Adrenal gland (tissue), 12 donors: ENCODE data around the gene SPZ1. TPM values are rescaled to one million over a fixed set of nuclear protein-coding genes. Genes with fewer than 3 reads are reported as not detected.

Experiments used
- DNase-seq, 7 donors: peaks; one replicate each; pipeline ENCODE4 v3.0.0-alpha.2; 2019 to 2020
- H3K27ac ChIP-seq, 5 donors: fragments of 200-600 bp; sonication (generic) in 4 of 5; 1 replicate in 3 of 5; 2 replicates in 2 of 5; pipeline versions ENCODE4 v1.5.1 to v1.8.0; 2016 to 2020; ENCODE audit warnings: mild to moderate bottlenecking in 1 of 5
- H3K27me3 ChIP-seq: fragments of 200-600 bp; 2 replicates; pipeline ENCODE4 v1.8.0; 2021
- H3K36me3 ChIP-seq, 2 donors: fragments of 200-600 bp; replicated peaks in 1 of 2; 1 replicate in 1 of 2; 2 replicates in 1 of 2; pipeline versions ENCODE4 v1.5.1 to v1.8.0; 2018 to 2022
- H3K4me1 ChIP-seq, 2 donors: fragments of 200-600 bp; replicated peaks in 1 of 2; 1 replicate in 1 of 2; 2 replicates in 1 of 2; pipeline versions ENCODE4 v1.5.1 to v1.8.0; 2018 to 2021
- H3K4me3 ChIP-seq, 4 donors: fragments of 200-600 bp; sonication (generic) in 3 of 4; one replicate each; pipeline ENCODE4 v1.5.1; 2016 to 2018
- H3K9me3 ChIP-seq, 3 donors: fragments of 200-600 bp; sonication (generic) in 1 of 3; replicated peaks in 1 of 3; 1 replicate in 2 of 3; 2 replicates in 1 of 3; pipeline versions ENCODE4 v1.5.1 to v1.8.0; 2016 to 2021
- POLR2A ChIP-seq, 2 donors: fragments of 450-650 bp; IDR thresholded peaks; one replicate each; pipeline ENCODE4 v1.6.1; 2017; ENCODE audit warnings: antibody characterized with exemption in 2 of 2, mild to moderate bottlenecking in 2 of 2, moderate library complexity in 1 of 2
- WGBS, 4 donors: extraction: QIAGEN DNeasy Blood & Tissue Kit in 2 of 4; methylation state at CpG; one replicate each; pipeline versions ENCODE4 v1.1.5 to v1.1.7; 2013 to 2017; 5-methylcytosine and 5-hydroxymethylcytosine counted together
- intact Hi-C, 2 donors: fragments of 100-400 bp; cut with DNase I; formaldehyde crosslinking; loops; one replicate each; pipeline versions ENCODE4 v1.14.1 to v1.15.0; 2022 to 2023
- polyA plus RNA-seq, 3 donors: library from polyadenylated mRNA; stranded (reverse); fragments of 200-250 nt in 2 of 3; fragments of 350-450 nt in 1 of 3; fragmentation: Illumina TruSeq in 1 of 3; extraction: RNeasy Lipid Tissue Mini Kit (QIAGEN cat#74804) in 1 of 3; gene quantifications; one replicate each; pipeline ENCODE4 v1.2.3, GENCODE V29; 2013 to 2014
- total RNA-seq, 9 donors: library from RNA; depleted of rRNA in 4 of 9; stranded (reverse); fragments of >200 nt in 4 of 9; fragments of 120-200 nt in 1 of 9; fragmentation: NEBNext Ultra II Directional in 1 of 9; extraction: Animal tissue kit (Norgen Biotek cat#: 25700) in 1 of 9; gene quantifications; one replicate each; pipeline versions ENCODE4 v1.1.0 to v1.2.4, GENCODE V29; 2013 to 2023
- TF ChIP-seq, protein P1 (sequence below), 6 experiments: fragments of 450-650 bp in 4 of 6; fragments of 200-600 bp in 2 of 6; sonication (generic) in 1 of 6; IDR thresholded peaks; 1 replicate in 5 of 6; 2 replicates in 1 of 6; pipeline versions ENCODE4 v1.5.1 to v1.8.0; 2016 to 2021; ENCODE audit warnings: antibody characterized with exemption in 6 of 6, mild to moderate bottlenecking in 2 of 6, moderate library complexity in 1 of 6
- donor health status: healthy with polysubstance abuse.
- donor health status: Bipolar disorder and iron deficiency.
- donor health status: DM: yes; HTN: yes; CAD: no.
- donor health status: DM: no; HTN: no; CAD: no.
- donor health status: DM: no; HTN: no; CAD: no.
- donor health status: DM: yes; HTN: yes; CAD: no.

The SPZ1 gene
- total and polyA plus RNA-seq, 12 donors = not detected

DNA sequence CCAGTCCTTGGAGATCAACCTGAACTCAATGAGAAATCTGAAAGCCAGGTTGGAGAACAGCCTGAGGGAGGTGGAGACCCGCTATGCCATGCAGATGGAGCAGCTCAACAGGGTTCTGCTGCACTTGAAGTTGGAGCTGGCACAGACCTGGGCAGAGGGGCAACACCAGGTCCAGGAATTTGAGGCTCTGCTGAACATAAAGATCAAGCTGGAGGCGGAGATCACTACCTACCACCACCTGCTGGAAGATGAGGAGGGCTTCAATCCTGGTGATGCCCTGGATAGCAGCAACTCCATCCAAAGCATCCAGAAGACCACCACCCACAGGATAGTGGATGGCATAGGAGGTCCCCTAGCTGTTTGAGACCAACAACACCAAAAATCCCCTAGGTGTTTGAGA, 30.5 kb upstream of the SPZ1 start:
- no peak for DNase-seq
- H3K4me1 ChIP-seq = no peaks in the 10 kb centered on the region
- no peak overlapping the region for H3K4me3 ChIP-seq
- TF ChIP-seq POLR2A (IDR thresholded peaks at IDR 0.05) = no peak
- TF ChIP-seq, protein P1, sequence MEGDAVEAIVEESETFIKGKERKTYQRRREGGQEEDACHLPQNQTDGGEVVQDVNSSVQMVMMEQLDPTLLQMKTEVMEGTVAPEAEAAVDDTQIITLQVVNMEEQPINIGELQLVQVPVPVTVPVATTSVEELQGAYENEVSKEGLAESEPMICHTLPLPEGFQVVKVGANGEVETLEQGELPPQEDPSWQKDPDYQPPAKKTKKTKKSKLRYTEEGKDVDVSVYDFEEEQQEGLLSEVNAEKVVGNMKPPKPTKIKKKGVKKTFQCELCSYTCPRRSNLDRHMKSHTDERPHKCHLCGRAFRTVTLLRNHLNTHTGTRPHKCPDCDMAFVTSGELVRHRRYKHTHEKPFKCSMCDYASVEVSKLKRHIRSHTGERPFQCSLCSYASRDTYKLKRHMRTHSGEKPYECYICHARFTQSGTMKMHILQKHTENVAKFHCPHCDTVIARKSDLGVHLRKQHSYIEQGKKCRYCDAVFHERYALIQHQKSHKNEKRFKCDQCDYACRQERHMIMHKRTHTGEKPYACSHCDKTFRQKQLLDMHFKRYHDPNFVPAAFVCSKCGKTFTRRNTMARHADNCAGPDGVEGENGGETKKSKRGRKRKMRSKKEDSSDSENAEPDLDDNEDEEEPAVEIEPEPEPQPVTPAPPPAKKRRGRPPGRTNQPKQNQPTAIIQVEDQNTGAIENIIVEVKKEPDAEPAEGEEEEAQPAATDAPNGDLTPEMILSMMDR (IDR thresholded peaks at IDR 0.05) = no peak
- H3K36me3 ChIP-seq = no peaks in the 10 kb centered on the region
- intact Hi-C loops = no loop called here
- 83 to 100% (median 100%) methylated on average over 1 to 2 of the region's 2 CpGs for WGBS, 4 donors
- H3K9me3 ChIP-seq = peaks cover 0 to 4% (median 0%) of the 10 kb centered on the region in 3 donors
- H3K27ac ChIP-seq = no peak overlapping the region
- H3K27me3 ChIP-seq = no peaks in the 10 kb centered on the region

GRCh38 chr5:80291761-80292160, 28.0 kb upstream of the SPZ1 start:
- Histone ChIP-seq H3K36me3 (no peaks in the 10 kb centered on the region), H3K27me3 (no peaks in the 10 kb centered on the region), H3K4me3 (no peak overlapping the region), H3K27ac (no peak overlapping the region), H3K4me1 (no peaks in the 10 kb centered on the region), H3K9me3 (no peaks in the 10 kb centered on the region)
- intact Hi-C loops = no loop called here
- DNase-seq = no peak
- WGBS, 4 donors = 86 to 88% (median 86%) methylated on average over 8 of the region's 8 CpGs
- no peak for TF ChIP-seq POLR2A (IDR thresholded peaks at IDR 0.05)
- TF ChIP-seq, protein P1 (IDR thresholded peaks at IDR 0.05) = no peak

- intact Hi-C loops = no loop called here
- Histone ChIP-seq H3K27ac (no peak overlapping the region), H3K36me3 (no peaks in the 10 kb centered on the region), H3K9me3 (no peaks in the 10 kb centered on the region), H3K4me3 (no peak overlapping the region), H3K4me1 (no peaks in the 10 kb centered on the region), H3K27me3 (no peaks in the 10 kb centered on the region)
- DNase-seq = no peak
- 61 to 75% (median 69%) methylated on average over 6 of the region's 6 CpGs for WGBS, 4 donors
- TF ChIP-seq POLR2A (IDR thresholded peaks at IDR 0.05) = no peak
- TF ChIP-seq, protein P1 (IDR thresholded peaks at IDR 0.05) = no peak
These were observed 23.7 kb upstream of the SPZ1 start for GRCh38 chr5:80296121-80296520.

GRCh38 chr5:80299601-80300000, 20.2 kb upstream of the SPZ1 start:
- Histone ChIP-seq H3K27ac (no peak overlapping the region), H3K4me3 (no peak overlapping the region), H3K27me3 (no peaks in the 10 kb centered on the region), H3K4me1 (no peaks in the 10 kb centered on the region), H3K9me3 (no peaks in the 10 kb centered on the region), H3K36me3 (no peaks in the 10 kb centered on the region)
- 93 to 98% (median 96%) methylated on average over 6 to 8 of the region's 8 CpGs for WGBS, 4 donors
- no peak for TF ChIP-seq POLR2A (IDR thresholded peaks at IDR 0.05)
- TF ChIP-seq, protein P1 (IDR thresholded peaks at IDR 0.05) = no peak
- no peak for DNase-seq
- intact Hi-C loops = no loop called here
